Right cardiac atrium (tissue), 5 donors: ENCODE measurements around the gene HNRNPA2B1. TPM values are rescaled to one million over a fixed set of nuclear protein-coding genes. Genes with fewer than 3 reads are reported as not detected.

Experiments used
- ATAC-seq, 2 donors: fragments of 200-7000 bp; cut with Tn5 transposase; one replicate each; pipeline versions ENCODE4 v1.8.0 to v1.9.1; 2020; ENCODE audit warnings: moderate library complexity in 2 of 2, mild to moderate bottlenecking in 1 of 2
- DNase-seq, 3 donors: peaks; one replicate each; pipeline ENCODE4 v3.0.0-alpha.2; 2020
- H3K27ac ChIP-seq: one replicate; pipeline ENCODE4 v1.5.1; 2013; ENCODE audit warnings: mild to moderate bottlenecking, low read length, control low read depth, moderate library complexity
- H3K27me3 ChIP-seq: one replicate; pipeline ENCODE4 v1.6.1; 2013; ENCODE audit not compliant: control insufficient read depth, insufficient read depth
- H3K4me1 ChIP-seq: one replicate; pipeline ENCODE4 v1.6.1; 2013; ENCODE audit warnings: low read length; ENCODE audit not compliant: control insufficient read depth, insufficient read depth
- H3K4me3 ChIP-seq: one replicate; pipeline ENCODE4 v1.5.1; 2013; ENCODE audit warnings: low read length, control low read depth
- H3K9me3 ChIP-seq: one replicate; pipeline ENCODE4 v1.6.1; 2013; ENCODE audit warnings: low read length; ENCODE audit not compliant: control insufficient read depth
- WGBS: extraction: QIAGEN DNeasy Blood & Tissue Kit; methylation state at CpG from one replicate; pipeline ENCODE4 v1.1.7; 2013; 5-methylcytosine and 5-hydroxymethylcytosine counted together
- intact Hi-C, 4 donors: fragments of 100-400 bp; cut with DNase I; formaldehyde crosslinking; loops; one replicate each; pipeline versions ENCODE4 v1.11.0 to v1.14.0; 2022 to 2023
- polyA plus RNA-seq: library from polyadenylated mRNA; stranded (reverse); fragments of 200-250 nt; gene quantifications from one replicate; pipeline ENCODE4 v1.2.3, GENCODE V29; 2013
- total RNA-seq, 4 donors: library from RNA; stranded (reverse); fragmentation: NEBNext Ultra II Directional; extraction: Animal tissue kit (Norgen Biotek cat#: 25700); gene quantifications; one replicate each; pipeline ENCODE4 v1.2.1, GENCODE V29; 2021
- donor health status: healthy with polysubstance abuse.
- donor health status: DM: no; HTN: yes; CAD: no.
- donor health status: DM: no; HTN: no; CAD: no.
- donor health status: DM: no; HTN: yes; CAD: no; lungs with severe emphysema.
- donor health status: DM: yes; HTN: yes; CAD: no.

The HNRNPA2B1 gene
- total and polyA plus RNA-seq, 5 donors: 353 to 521 (median 376) TPM

GRCh38 chr7:26212921-26213718, 12.6 kb upstream of the HNRNPA2B1 start:
- Histone ChIP-seq H3K4me3 (no peak overlapping the region), H3K9me3 (no peaks in the 10 kb centered on the region), H3K4me1 (no peaks in the 10 kb centered on the region), H3K27me3 (no peaks in the 10 kb centered on the region), H3K27ac (no peak overlapping the region)
- no peak for DNase-seq
- intact Hi-C loops: no loop called here
- WGBS: 91% methylated on average over 2 of the region's 2 CpGs
- ATAC-seq: no peak

DNA sequence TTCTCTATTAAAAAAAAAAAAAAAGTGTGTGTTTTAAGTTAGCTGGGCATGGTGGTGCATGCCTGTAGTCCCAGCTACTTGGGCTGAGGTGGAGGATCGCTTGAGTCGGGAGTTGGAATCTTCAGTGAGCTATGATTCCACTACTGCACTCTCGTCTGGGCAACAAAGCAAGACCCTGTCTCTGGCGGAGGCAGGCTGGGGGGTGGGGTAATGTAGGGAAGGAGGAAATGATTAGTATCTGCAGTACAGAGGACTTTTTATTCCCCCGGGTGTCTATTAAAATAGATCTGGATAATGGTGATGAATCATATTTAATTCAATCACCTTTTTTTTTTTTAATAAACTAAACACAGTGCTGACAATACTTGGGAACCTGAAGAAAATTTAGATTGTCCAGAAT, 7.5 kb upstream of the HNRNPA2B1 start:
- Histone ChIP-seq H3K4me1 (peaks cover 1% of the 10 kb centered on the region), H3K4me3 (no peak overlapping the region), H3K27me3 (no peaks in the 10 kb centered on the region), H3K9me3 (no peaks in the 10 kb centered on the region), H3K27ac (no peak overlapping the region)
- ATAC-seq (no peak), DNase-seq (no peak)
- WGBS: 63% methylated on average over 5 of the region's 5 CpGs
- intact Hi-C loops: no loop called here

DNA sequence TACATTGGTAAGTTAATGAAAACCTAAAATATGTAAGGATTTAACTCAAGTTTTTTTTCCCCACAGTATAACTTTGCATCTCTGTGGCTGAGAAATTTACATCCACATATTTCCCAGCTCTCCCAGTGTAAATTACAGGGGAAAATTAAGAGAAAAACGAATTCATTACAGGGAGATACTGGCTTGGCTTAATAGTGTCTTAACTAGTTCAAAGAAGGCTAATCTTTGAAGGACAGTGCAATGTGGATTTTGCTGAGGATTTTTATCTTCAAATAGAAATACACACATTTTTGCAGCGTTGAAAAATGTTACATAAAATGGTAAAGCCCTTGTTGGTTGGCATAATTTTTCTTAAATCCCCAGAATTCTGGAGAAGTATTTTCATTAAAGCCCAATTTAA, 2.5 kb upstream of the HNRNPA2B1 start:
- Histone ChIP-seq H3K27me3 (no peaks in the 10 kb centered on the region), H3K27ac (no peak overlapping the region), H3K4me1 (peaks cover under 1% of the 10 kb centered on the region), H3K9me3 (no peaks in the 10 kb centered on the region), H3K4me3 (peak overlapping the region; percentile 95)
- intact Hi-C loops: no loop called here
- 7% methylated on average over 2 of the region's 2 CpGs for WGBS
- DNase-seq (no peak), ATAC-seq (no peak)

GRCh38 chr7:26202019-26202990, 1.8 kb upstream of the HNRNPA2B1 start:
- ATAC-seq (peak; percentile 15 to 24), DNase-seq (peak; percentile 65 to 88 (median 87))
- intact Hi-C loops: no loop called here
- Histone ChIP-seq H3K4me1 (no peaks in the 10 kb centered on the region), H3K27me3 (no peaks in the 10 kb centered on the region), H3K4me3 (peak overlapping the region; percentile 95), H3K9me3 (no peaks in the 10 kb centered on the region), H3K27ac (peak overlapping the region; percentile 96)
- WGBS: under 1% methylated on average over 67 of the region's 68 CpGs

DNA sequence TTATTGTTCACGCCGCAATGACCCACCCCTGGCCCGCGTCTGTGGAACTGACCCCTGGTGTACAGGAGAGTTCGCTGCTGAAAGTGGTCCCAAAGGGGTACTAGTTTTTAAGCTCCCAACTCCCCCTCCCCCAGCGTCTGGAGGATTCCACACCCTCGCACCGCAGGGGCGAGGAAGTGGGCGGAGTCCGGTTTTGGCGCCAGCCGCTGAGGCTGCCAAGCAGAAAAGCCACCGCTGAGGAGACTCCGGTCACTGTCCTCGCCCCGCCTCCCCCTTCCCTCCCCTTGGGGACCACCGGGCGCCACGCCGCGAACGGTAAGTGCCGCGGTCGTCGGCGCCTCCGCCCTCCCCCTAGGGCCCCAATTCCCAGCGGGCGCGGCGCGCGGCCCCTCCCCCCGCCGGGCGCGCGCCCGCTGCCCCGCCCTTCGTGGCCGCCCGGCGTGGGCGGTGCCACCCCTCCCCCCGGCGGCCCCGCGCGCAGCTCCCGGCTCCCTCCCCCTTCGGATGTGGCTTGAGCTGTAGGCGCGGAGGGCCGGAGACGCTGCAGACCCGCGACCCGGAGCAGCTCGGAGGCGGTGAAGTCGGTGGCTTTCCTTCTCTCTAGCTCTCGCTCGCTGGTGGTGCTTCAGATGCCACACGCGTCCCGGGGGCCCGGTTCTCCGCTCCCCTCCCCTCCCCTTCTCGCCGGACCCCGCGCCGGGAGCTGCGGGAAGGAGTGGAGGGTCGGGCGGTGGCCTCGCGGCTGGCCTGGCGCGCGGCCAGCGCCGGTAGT, 887 bp upstream of the HNRNPA2B1 start, which contains the start of gene CBX3:
CBX3 (plus strand) TSS at position 499 of the 772 bp plus-strand sequence. CDS start 1,254 bp downstream, outside the sequence.
- ATAC-seq: peak; percentile 78 to 80
- intact Hi-C loops: no loop called here
- peaks cover 2% of the 10 kb centered on the region for H3K4me1 ChIP-seq
- 1% methylated on average over 86 of the region's 86 CpGs for WGBS
- no peaks in the 10 kb centered on the region for H3K27me3 ChIP-seq
- H3K9me3 ChIP-seq: no peaks in the 10 kb centered on the region
- DNase-seq: peak; percentile 92 to 96 (median 95)
- peak within 1 kb of the TSS; percentile 99 for H3K27ac ChIP-seq
- peak within 1 kb of the TSS; percentile 95 for H3K4me3 ChIP-seq

DNA sequence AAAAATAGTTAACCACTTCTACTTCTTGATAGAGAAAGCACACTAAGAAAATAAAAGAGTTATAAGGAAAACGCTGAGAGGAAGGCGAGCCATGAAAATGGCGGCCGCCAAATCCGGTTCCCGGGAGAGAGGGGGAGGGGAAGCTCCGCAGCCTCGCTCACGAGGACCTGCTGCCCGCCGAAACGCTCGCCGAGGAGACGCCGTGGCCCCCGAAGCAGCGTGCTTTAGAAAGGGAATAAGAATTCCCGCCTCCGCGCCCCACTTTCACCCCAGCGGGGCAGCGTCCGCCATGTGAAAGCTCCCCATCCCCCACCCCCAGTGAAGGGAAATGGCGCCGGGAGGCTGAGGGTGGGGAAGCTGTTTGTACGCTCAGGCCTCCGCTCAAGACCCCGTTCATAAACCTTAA, 505 bp downstream of the HNRNPA2B1 start:
- intact Hi-C loops: no loop called here

GRCh38 chr7:26199301-26200037, 1.1 kb downstream of the HNRNPA2B1 start:
- Histone ChIP-seq H3K4me1 (peaks cover 2% of the 10 kb centered on the region), H3K27me3 (no peaks in the 10 kb centered on the region), H3K9me3 (no peaks in the 10 kb centered on the region), H3K27ac (peak overlapping the region; percentile 99), H3K4me3 (peak overlapping the region; percentile 93)
- DNase-seq (peak; percentile 71 to 87 (median 85)), ATAC-seq (peak; percentile 23 to 48)
- WGBS: under 1% methylated on average over 36 of the region's 36 CpGs
- intact Hi-C loops: no loop called here

More for the DNA sequence above, 505 bp downstream of the HNRNPA2B1 start:
- Histone ChIP-seq H3K4me1 (peaks cover 2% of the 10 kb centered on the region), H3K27me3 (no peaks in the 10 kb centered on the region), H3K9me3 (no peaks in the 10 kb centered on the region), H3K27ac (peak overlapping the region; percentile 99), H3K4me3 (peak overlapping the region; percentile 93)
- ATAC-seq (peak; percentile 37 to 56), DNase-seq (peak; percentile 76 to 87 (median 86))
- WGBS: under 1% methylated on average over 29 of the region's 29 CpGs

- intact Hi-C loops: no loop called here
- no peak for ATAC-seq
- H3K27me3 ChIP-seq: no peaks in the 10 kb centered on the region
- peak overlapping the region; percentile 93 for H3K4me3 ChIP-seq
- H3K9me3 ChIP-seq: no peaks in the 10 kb centered on the region
- WGBS: 0% methylated on average over 7 of the region's 7 CpGs
- H3K4me1 ChIP-seq: peaks cover 7% of the 10 kb centered on the region
- no peak overlapping the region for H3K27ac ChIP-seq
- no peak for DNase-seq
These were observed 1.8 kb downstream of the HNRNPA2B1 start for GRCh38 chr7:26198781-26199169.

DNA sequence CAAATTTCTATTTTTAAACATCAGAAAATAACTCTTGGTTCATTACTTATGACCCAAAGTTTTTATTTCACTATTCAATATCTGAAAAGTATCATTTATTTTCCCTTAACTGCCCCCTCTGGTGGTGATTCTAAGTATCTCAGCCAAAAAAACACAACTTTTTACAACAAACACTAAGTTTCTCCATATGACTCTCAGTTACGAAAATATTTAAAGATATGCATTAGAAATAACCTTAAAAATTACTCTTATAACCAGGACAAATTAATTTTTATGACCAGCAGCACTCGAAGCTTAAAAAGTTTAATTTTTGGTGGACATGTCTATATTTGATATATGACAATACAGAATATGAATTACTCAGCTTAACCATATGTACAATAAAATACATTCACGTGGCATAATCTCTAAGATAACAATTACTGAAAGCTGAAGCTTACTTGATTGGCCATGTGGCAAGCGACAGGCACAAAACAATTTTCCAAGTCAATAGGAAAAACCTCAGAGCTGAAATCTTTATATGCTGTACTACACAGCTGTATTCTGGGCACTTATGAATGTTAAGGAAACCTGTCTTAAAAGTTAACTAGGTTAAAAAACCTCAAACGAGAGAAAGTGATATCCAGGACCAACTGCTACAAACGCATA, 2.3 kb downstream of the HNRNPA2B1 start:
- no peak for ATAC-seq
- H3K4me3 ChIP-seq: peak overlapping the region; percentile 93
- H3K9me3 ChIP-seq: no peaks in the 10 kb centered on the region
- intact Hi-C loops: no loop called here
- no peak for DNase-seq
- H3K27ac ChIP-seq: no peak overlapping the region
- no peaks in the 10 kb centered on the region for H3K27me3 ChIP-seq
- peaks cover 9% of the 10 kb centered on the region for H3K4me1 ChIP-seq
- under 1% methylated on average over 6 of the region's 6 CpGs for WGBS
